Effector memory CD8-positive, alpha-beta T cell (primary cell): ENCODE results near the gene EPC1.
"Not testable (repeated sequence)": the region's sequence is repeated elsewhere in the genome, so short reads cannot be mapped to it uniquely, and the experiment has no call there.

ENCODE experiments used
- ATAC-seq: fragments of 150-1000 bp; cut with Tn5 transposase; replicated peaks from 2 replicates; pipeline ENCODE4 v1.10.0; 2021; ENCODE audit warnings: mild to moderate bottlenecking, moderate library complexity
- DNase-seq, 3 experiments: peaks; one replicate each; pipeline ENCODE4 v3.0.0; 2021
- H3K27ac Mint-ChIP-seq, 2 donors: one replicate each; pipeline ENCODE4 v1.8.0; 2022; ENCODE audit warnings: mild to moderate bottlenecking in 2 of 2, mixed read lengths in 2 of 2, moderate library complexity in 2 of 2
- H3K27me3 Mint-ChIP-seq, 2 donors: one replicate each; pipeline ENCODE4 v1.8.0; 2022; ENCODE audit warnings: mixed read lengths in 2 of 2
- H3K36me3 Mint-ChIP-seq: one replicate; pipeline ENCODE4 v1.8.0; 2022; ENCODE audit warnings: mild to moderate bottlenecking, moderate library complexity, mixed read lengths; ENCODE audit not compliant: insufficient read depth
- H3K4me1 Mint-ChIP-seq, 2 donors: one replicate each; pipeline ENCODE4 v1.8.0; 2022; ENCODE audit warnings: low read depth in 2 of 2, mixed read lengths in 2 of 2
- H3K4me3 Mint-ChIP-seq, 2 donors: one replicate each; pipeline ENCODE4 v1.8.0; 2022; ENCODE audit warnings: mild to moderate bottlenecking in 2 of 2, mixed read lengths in 2 of 2, moderate library complexity in 2 of 2
- H3K9me3 Mint-ChIP-seq, 2 donors: one replicate each; pipeline ENCODE4 v1.8.0; 2022; ENCODE audit warnings: mixed read lengths in 2 of 2

The EPC1 gene

GRCh38 chr10:32362571-32362970 lies 15.6 kb upstream of the EPC1 start:
- H3K27ac Mint-ChIP-seq, result peak overlapping the region; percentile 66 to 73
- no peaks in the 10 kb centered on the region for H3K27me3 Mint-ChIP-seq
- H3K4me1 Mint-ChIP-seq, result peaks cover 37 to 38% of the 10 kb centered on the region in 2 donors
- peaks cover 8% of the 10 kb centered on the region for H3K36me3 Mint-ChIP-seq
- ATAC-seq (no peak), DNase-seq (no peak)
- no peaks in the 10 kb centered on the region for H3K9me3 Mint-ChIP-seq
- H3K4me3 Mint-ChIP-seq, result peak overlapping the region; percentile 11 to 33

DNA sequence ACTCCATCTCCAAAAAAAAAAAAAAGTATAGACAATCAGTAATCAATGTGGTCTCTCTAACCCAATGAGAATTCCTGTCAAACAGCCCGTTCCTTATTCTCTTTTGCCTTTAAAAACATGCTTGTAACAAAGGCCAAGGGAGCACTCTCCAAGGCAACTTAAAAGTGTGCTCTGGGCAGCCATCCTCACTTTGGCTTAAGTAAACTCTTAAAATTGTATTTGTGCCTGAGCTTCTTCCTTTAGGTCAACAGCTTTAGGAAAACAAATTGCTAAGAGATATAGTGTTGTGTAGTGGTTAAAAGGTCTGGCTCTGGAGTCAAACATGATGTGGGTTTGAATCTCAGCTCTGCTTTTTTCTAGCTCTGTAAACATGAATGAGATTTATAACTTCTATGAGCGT lies 13.9 kb upstream of the EPC1 start:
- no peaks in the 10 kb centered on the region for H3K27me3 Mint-ChIP-seq
- ATAC-seq (no peak), DNase-seq (no peak)
- no peak overlapping the region for H3K27ac Mint-ChIP-seq
- no peak overlapping the region for H3K4me3 Mint-ChIP-seq
- H3K4me1 Mint-ChIP-seq, result peaks cover 46 to 52% of the 10 kb centered on the region in 2 donors
- H3K36me3 Mint-ChIP-seq, result peaks cover 7% of the 10 kb centered on the region
- no peaks in the 10 kb centered on the region for H3K9me3 Mint-ChIP-seq

DNA sequence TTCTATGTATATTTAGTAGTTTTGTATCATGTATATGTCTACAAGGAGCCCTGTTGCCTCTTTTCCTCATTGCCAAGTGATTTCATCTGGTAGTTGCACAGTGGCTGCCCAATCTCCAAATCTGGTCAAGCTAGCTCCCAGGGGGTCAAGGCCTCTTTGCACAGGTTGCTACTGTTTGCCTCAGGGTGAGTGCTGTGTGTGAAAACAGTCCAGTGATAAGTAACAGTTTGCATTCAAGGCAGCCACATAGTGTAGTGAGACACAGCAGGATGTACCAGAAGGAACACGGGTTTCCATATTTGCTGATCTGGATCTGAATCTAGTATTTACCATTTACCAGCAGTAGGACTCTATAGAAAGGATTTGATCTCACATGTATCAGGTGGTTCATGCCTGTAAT lies 13.3 kb upstream of the EPC1 start:
- ATAC-seq, result no peak
- Mint-ChIP-seq H3K9me3 (no peaks in the 10 kb centered on the region), H3K4me3 (no peak overlapping the region), H3K27ac (peak overlapping the region; percentile 15 to 23), H3K27me3 (no peaks in the 10 kb centered on the region), H3K36me3 (peaks cover 7% of the 10 kb centered on the region), H3K4me1 (peaks cover 45 to 51% of the 10 kb centered on the region in 2 donors)
- DNase-seq, result no peak

GRCh38 chr10:32357056-32357735 lies 10.2 kb upstream of the EPC1 start:
- DNase-seq (peak; percentile 11 to 38 (median 29)), ATAC-seq (peak; percentile 78)
- Mint-ChIP-seq H3K4me3 (peak overlapping the region; percentile 56 to 62), H3K27ac (peak overlapping the region; percentile 1 to 9), H3K36me3 (peaks cover 9% of the 10 kb centered on the region), H3K4me1 (peaks cover 41 to 45% of the 10 kb centered on the region in 2 donors), H3K9me3 (no peaks in the 10 kb centered on the region), H3K27me3 (no peaks in the 10 kb centered on the region)

GRCh38 chr10:32354690-32355089 lies 7.7 kb upstream of the EPC1 start:
- peaks cover 11% of the 10 kb centered on the region for H3K36me3 Mint-ChIP-seq
- not testable (repeated sequence) for H3K27me3 Mint-ChIP-seq, H3K4me3 Mint-ChIP-seq, H3K9me3 Mint-ChIP-seq, DNase-seq, H3K27ac Mint-ChIP-seq, ATAC-seq
- H3K4me1 Mint-ChIP-seq, result peaks cover 42 to 45% of the 10 kb centered on the region in 2 donors

GRCh38 chr10:32350811-32351350 lies 3.9 kb upstream of the EPC1 start:
- ATAC-seq, result no peak
- peak overlapping the region in 1 of 2 donors; percentile 1 for H3K27ac Mint-ChIP-seq
- DNase-seq, result no peak
- peaks cover 37% of the 10 kb centered on the region for H3K36me3 Mint-ChIP-seq
- H3K9me3 Mint-ChIP-seq, result no peaks in the 10 kb centered on the region
- no peaks in the 10 kb centered on the region for H3K27me3 Mint-ChIP-seq
- H3K4me1 Mint-ChIP-seq, result peaks cover 37% of the 10 kb centered on the region in 2 donors
- H3K4me3 Mint-ChIP-seq, result peak overlapping the region in 1 of 2 donors; percentile 0

DNA sequence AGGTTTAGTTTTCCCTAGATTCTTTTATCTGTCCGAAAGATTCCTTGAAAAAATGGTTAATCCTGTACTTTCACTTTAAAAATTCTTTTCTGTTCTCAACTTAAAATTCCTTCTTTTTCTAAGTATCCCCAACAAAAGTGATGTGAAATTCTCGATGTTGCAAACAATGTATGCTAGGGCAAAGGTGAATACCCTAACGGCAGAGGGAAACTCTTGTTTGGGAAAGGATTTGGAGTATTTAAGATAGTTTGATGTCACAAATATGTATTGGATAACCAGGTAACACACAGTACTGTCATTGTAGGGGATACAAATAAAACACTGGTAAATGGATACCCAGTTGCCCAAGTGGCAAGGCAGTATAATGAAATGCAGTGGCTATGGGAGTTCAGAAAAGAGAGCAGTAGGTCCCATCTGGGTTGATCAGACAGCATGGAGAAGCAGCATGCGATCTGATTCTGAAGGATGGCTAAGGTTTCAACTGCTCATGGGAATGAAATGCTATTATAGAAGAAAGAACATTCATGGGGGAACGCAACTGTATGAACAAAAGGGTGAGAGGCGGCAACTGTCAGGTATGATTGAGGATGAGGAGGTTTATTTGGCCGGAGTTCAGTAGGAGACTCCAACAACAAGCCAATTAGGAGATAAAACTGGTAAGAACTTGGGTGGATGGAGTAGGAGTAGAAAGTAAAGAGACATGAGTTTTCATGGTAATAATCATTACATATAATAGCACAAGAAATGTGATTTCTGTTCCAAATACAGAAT lies 3.2 kb upstream of the EPC1 start:
- no peak for ATAC-seq
- Mint-ChIP-seq H3K4me3 (no peak overlapping the region), H3K9me3 (no peaks in the 10 kb centered on the region)

GRCh38 chr10:32349199-32349585 lies 2.2 kb upstream of the EPC1 start:
- DNase-seq (no peak), ATAC-seq (no peak)
- no peak overlapping the region for H3K4me3 Mint-ChIP-seq
- H3K27ac Mint-ChIP-seq, result no peak overlapping the region
- H3K9me3 Mint-ChIP-seq, result no peaks in the 10 kb centered on the region
- peaks cover 51% of the 10 kb centered on the region for H3K36me3 Mint-ChIP-seq
- peaks cover 44 to 47% of the 10 kb centered on the region in 2 donors for H3K4me1 Mint-ChIP-seq
- H3K27me3 Mint-ChIP-seq, result no peaks in the 10 kb centered on the region

More for the DNA sequence above, 3.2 kb upstream of the EPC1 start:
- H3K27ac Mint-ChIP-seq, result no peak overlapping the region
- peaks cover 43% of the 10 kb centered on the region for H3K36me3 Mint-ChIP-seq
- no peaks in the 10 kb centered on the region for H3K27me3 Mint-ChIP-seq
- no peak for DNase-seq
- H3K4me1 Mint-ChIP-seq, result peaks cover 39 to 42% of the 10 kb centered on the region in 2 donors

DNA sequence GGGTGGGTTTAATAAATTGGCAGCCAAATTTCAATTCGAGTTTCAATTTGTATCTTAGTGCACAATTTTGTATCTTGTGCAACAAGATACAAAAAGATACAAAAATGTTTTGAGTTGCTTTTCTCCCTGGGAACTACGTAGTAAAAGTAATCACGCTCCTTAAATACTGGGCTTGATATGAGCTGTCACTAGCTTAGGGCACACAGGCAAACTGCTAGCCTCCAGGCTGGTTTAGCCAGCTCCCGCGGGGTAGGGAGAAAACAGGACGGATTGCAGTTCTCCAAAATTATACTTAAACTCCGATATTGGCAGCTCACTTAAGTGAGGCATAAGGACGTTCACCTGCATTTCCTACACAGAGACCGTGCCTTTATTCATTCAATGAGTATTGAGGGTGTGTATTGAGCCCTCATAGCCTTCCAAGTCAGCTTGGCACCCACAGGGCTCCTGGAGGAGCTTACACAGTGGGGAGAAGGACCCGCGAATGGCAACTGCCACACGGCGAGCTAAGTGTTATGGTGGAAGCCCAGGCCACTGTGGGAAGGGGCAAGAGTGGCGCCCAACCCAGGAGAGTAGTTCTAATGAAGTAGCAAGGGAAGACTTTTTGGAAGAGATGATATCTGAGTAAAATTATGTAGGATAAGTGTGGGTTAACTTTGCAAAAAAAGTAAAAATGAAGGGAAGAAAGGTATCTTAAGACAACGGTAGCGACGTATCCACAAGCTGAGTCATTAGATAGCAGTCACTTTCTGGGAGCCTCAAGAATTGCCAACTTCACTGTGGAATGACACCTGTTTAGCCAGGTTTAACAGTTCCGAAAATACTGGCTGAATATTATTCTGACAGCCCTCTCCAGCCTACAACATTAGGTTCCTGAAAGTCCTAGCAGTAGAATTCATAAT lies 1.6 kb upstream of the EPC1 start:
- ATAC-seq (no peak), DNase-seq (no peak)
- H3K4me3 Mint-ChIP-seq, result peak overlapping the region; percentile 90 to 93
- no peaks in the 10 kb centered on the region for H3K27me3 Mint-ChIP-seq
- H3K27ac Mint-ChIP-seq, result peak overlapping the region in 1 of 2 donors; percentile 100
- peaks cover 58% of the 10 kb centered on the region for H3K36me3 Mint-ChIP-seq
- no peaks in the 10 kb centered on the region for H3K9me3 Mint-ChIP-seq
- H3K4me1 Mint-ChIP-seq, result peaks cover 45 to 51% of the 10 kb centered on the region in 2 donors

DNA sequence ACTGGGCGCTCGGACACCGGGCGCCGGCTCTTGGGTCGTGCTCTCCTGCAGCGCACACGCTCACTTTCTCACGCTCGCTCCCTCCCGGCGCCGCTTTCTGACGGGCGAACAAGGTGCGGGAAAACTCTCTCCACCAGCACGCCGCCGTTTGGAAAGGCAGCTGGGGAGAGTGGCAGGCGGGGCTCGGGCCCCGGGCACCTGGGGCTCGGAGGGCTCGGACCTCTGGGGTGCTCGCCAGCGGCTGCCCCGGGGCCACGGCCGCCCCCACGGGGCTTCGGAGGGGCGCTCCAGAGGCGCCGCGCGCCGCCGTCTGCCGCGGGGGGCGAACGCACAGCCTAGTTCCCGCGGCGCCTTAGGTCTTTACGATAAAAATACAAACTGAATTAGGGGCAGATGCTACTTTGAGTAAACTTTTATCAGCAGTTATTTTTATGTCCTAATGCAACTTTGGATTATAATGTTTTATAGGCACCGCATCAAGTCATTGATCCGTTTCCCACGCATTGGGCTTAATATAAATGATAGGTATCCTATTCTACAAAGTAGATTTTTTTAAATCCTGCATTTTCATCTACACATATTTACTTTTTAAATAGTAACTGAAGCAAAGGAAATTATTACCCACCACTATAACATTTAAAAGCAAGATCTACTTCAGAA lies 535 bp upstream of the EPC1 start:
- Mint-ChIP-seq H3K9me3 (no peaks in the 10 kb centered on the region), H3K4me1 (peaks cover 39 to 43% of the 10 kb centered on the region in 2 donors), H3K36me3 (peaks cover 59% of the 10 kb centered on the region), H3K27ac (peak overlapping the region; percentile 100), H3K4me3 (peak overlapping the region; percentile 90 to 93), H3K27me3 (no peaks in the 10 kb centered on the region)
- DNase-seq (no peak), ATAC-seq (peak; percentile 5)

DNA sequence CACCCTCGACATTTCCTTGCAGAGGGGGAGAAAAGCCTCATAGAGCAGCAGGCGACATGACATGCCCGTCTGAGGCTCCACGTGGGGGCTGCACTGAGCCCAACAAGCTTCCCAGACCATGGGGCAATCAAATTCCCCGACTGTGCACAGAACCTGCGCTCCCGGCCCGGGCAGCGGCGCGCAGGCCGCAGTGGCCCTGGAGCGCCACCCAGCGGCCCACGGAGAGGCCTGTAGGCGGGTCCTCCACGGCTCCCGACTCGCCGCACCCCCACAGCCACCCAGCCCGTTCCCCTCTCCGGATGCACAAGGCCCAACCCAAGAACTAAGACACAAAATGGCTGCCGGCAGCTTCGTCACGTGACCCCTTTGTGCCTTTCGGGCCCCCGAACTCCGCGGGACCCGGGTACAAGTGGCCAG lies 816 bp downstream of the EPC1 start:
- H3K27me3 Mint-ChIP-seq, result no peaks in the 10 kb centered on the region

GRCh38 chr10:32341596-32341995 lies 5.4 kb downstream of the EPC1 start:
- Mint-ChIP-seq H3K27me3 (no peaks in the 10 kb centered on the region), H3K4me3 (peak overlapping the region; percentile 41 to 50), H3K27ac (no peak overlapping the region), H3K4me1 (peaks cover 54 to 70% of the 10 kb centered on the region in 2 donors), H3K9me3 (no peaks in the 10 kb centered on the region), H3K36me3 (peaks cover 49% of the 10 kb centered on the region)
- no peak for DNase-seq
- no peak for ATAC-seq

More for the DNA sequence above, 816 bp downstream of the EPC1 start:
- peaks cover 41 to 52% of the 10 kb centered on the region in 2 donors for H3K4me1 Mint-ChIP-seq
- H3K9me3 Mint-ChIP-seq, result no peaks in the 10 kb centered on the region
- ATAC-seq (peak; percentile 82), DNase-seq (peak; percentile 93 to 94 (median 93))
- H3K27ac Mint-ChIP-seq, result peak overlapping the region; percentile 100
- H3K36me3 Mint-ChIP-seq, result peaks cover 59% of the 10 kb centered on the region
- H3K4me3 Mint-ChIP-seq, result peak overlapping the region; percentile 90 to 93
